Endothelial cell of umbilical vein (primary cell): ENCODE data around the gene MS4A14. TPM values are rescaled to one million over a fixed set of nuclear protein-coding genes. Genes with fewer than 3 reads are reported as not detected.

ENCODE experiments used
- BruUV-seq: library from RNA; stranded (reverse); fragments of 400-500 nt; replicated peaks from 2 replicates; lab custom pipeline; 2021; lab: Mats Ljungman, UMichigan
- CTCF ChIA-PET: fragments of 300-600, 350-600 bp; sonication (Branson Sonifier 250); formaldehyde crosslinking; loops from one replicate; lab custom pipeline; 2021; ENCODE audit warnings: antibody characterized with exemption, inconsistent platforms; lab: Charles Lee
- POLR2A ChIA-PET: fragments of 300-600, 350-600 bp; sonication (Branson Sonifier 250); formaldehyde crosslinking; loops from one replicate; lab custom pipeline; 2021; ENCODE audit warnings: antibody characterized with exemption, inconsistent platforms; lab: Charles Lee
- DNase-seq: peaks from one replicate; pipeline ENCODE4 v3.0.0-alpha.2; 2011; ENCODE audit warnings: low read depth, low spot score
- FAIRE-seq: peaks from 2 replicates; lab custom pipeline; 2011; peaks lifted over from hg19 to GRCh38; lab: Jason Lieb, UNC
- H2AFZ ChIP-seq: 2 replicates; pipeline ENCODE4 v1.6.0; 2012; ENCODE audit warnings: low read depth, low read length, control low read depth, inconsistent platforms
- H3K27ac ChIP-seq: 2 replicates; pipeline ENCODE4 v1.5.1; 2011; ENCODE audit warnings: low read depth, mild to moderate bottlenecking, control low read depth, low read length, moderate library complexity; ENCODE audit not compliant: insufficient read depth
- H3K27me3 ChIP-seq, 2 experiments: 2 replicates each; pipeline versions ENCODE4 v1.6.0 to v1.6.1; 2011; ENCODE audit warnings: low read length in 2 of 2, mixed read lengths in 1 of 2; ENCODE audit not compliant: control insufficient read depth in 2 of 2, insufficient read depth in 2 of 2
- H3K36me3 ChIP-seq, 2 experiments: 2 replicates in 1 of 2; 3 replicates in 1 of 2; pipeline ENCODE4 v1.5.1; 2011; ENCODE audit warnings: low read length in 2 of 2, mild to moderate bottlenecking in 1 of 2, moderate library complexity in 1 of 2; ENCODE audit not compliant: control insufficient read depth in 2 of 2, insufficient read depth in 2 of 2; ENCODE audit errors: extremely low read depth in 1 of 2
- H3K4me1 ChIP-seq: 3 replicates; pipeline ENCODE4 v1.5.1; 2011; ENCODE audit warnings: mild to moderate bottlenecking, low read length; ENCODE audit not compliant: control insufficient read depth, insufficient read depth; ENCODE audit errors: extremely low read depth
- H3K4me2 ChIP-seq: 2 replicates; pipeline ENCODE4 v1.6.1; 2011; ENCODE audit warnings: low read length, control low read depth, mixed read lengths; ENCODE audit not compliant: insufficient read depth
- H3K4me3 ChIP-seq, 3 experiments: fragments of 200-600 bp in 1 of 3; sonication (generic), shearing (Covaris generic) in 1 of 3; replicated peaks in 1 of 3; 2 replicates each; pipeline ENCODE4 v1.5.1; 2011 to 2016; ENCODE audit warnings: control low read depth in 3 of 3, low read length in 3 of 3, mild to moderate bottlenecking in 2 of 3, inconsistent platforms in 1 of 3, low read depth in 1 of 3, moderate library complexity in 1 of 3; ENCODE audit not compliant: insufficient read depth in 1 of 3
- H3K79me2 ChIP-seq: 2 replicates; pipeline ENCODE4 v1.6.0; 2012; ENCODE audit warnings: low read length, inconsistent platforms; ENCODE audit not compliant: control insufficient read depth, insufficient read depth
- H3K9ac ChIP-seq: replicated peaks from 2 replicates; pipeline ENCODE3; 2011; ENCODE audit warnings: low read length, control low read depth; ENCODE audit not compliant: insufficient read depth; ENCODE audit errors: extremely low read depth
- H3K9me1 ChIP-seq: replicated peaks from 3 replicates; pipeline ENCODE4 v1.6.0; 2011; ENCODE audit warnings: mild to moderate bottlenecking, low read length; ENCODE audit not compliant: control insufficient read depth, insufficient read depth; ENCODE audit errors: extremely low read depth
- H3K9me3 ChIP-seq: replicated peaks from 2 replicates; pipeline ENCODE4 v1.5.1; 2012; ENCODE audit warnings: low read length, inconsistent platforms; ENCODE audit not compliant: control insufficient read depth, insufficient read depth
- H4K20me1 ChIP-seq: replicated peaks from 2 replicates; pipeline ENCODE3; 2011; ENCODE audit warnings: mild to moderate bottlenecking, low read length; ENCODE audit not compliant: control insufficient read depth, insufficient read depth; ENCODE audit errors: extremely low read depth
- EZH2 ChIP-seq: IDR thresholded peaks from 2 replicates; pipeline ENCODE4 v1.6.1; 2012; ENCODE audit warnings: borderline replicate concordance, low read depth, mild to moderate bottlenecking, moderate library complexity, low read length, inconsistent platforms; ENCODE audit not compliant: severe bottlenecking
- FOS ChIP-seq: IDR thresholded peaks from 2 replicates; pipeline ENCODE4 v1.6.1; 2011; ENCODE audit warnings: mild to moderate bottlenecking, low read length, moderate library complexity, borderline replicate concordance; ENCODE audit not compliant: insufficient read depth
- GATA2 ChIP-seq: IDR thresholded peaks from 2 replicates; pipeline ENCODE4 v1.7.0; 2011; ENCODE audit warnings: low read depth, mild to moderate bottlenecking, moderate library complexity, mixed read lengths, low read length; ENCODE audit not compliant: insufficient read length, insufficient read depth
- JUN ChIP-seq: IDR thresholded peaks from 2 replicates; pipeline ENCODE4 v1.6.1; 2011; ENCODE audit warnings: borderline replicate concordance, low read depth; ENCODE audit not compliant: insufficient read length, insufficient read depth
- MAX ChIP-seq: IDR thresholded peaks from 2 replicates; pipeline ENCODE4 v1.6.1; 2011; ENCODE audit not compliant: insufficient read depth, insufficient read length
- MYC ChIP-seq: IDR thresholded peaks from one replicate; pipeline ENCODE4 v1.6.1; 2011; ENCODE audit warnings: mild to moderate bottlenecking, low read depth, low read length
- POLR2A ChIP-seq: IDR thresholded peaks from 2 replicates; pipeline ENCODE4 v1.6.1; 2012; ENCODE audit warnings: low read depth, mild to moderate bottlenecking, control low read depth, low read length
- POLR2AphosphoS5 ChIP-seq: IDR thresholded peaks from 2 replicates; pipeline ENCODE4 v1.6.1; 2012; ENCODE audit warnings: low read depth, mild to moderate bottlenecking, control low read depth, low read length, moderate library complexity; ENCODE audit not compliant: insufficient read depth
- dilution Hi-C: fragments of 300-500 bp; cut with MboI; formaldehyde crosslinking; loops from one replicate; pipeline ENCODE4 v1.15.0; 2019; ENCODE audit warnings: low sequenced_read_pairs; ENCODE audit not compliant: extremely low pct_ligation_motif_present
- intact Hi-C: fragments of 100-400 bp; cut with micrococcal nuclease; formaldehyde crosslinking; loops from one replicate; pipeline ENCODE4 v1.10.0; 2022
- polyA plus RNA-seq, 4 experiments: library from polyadenylated mRNA; depleted of rRNA in 3 of 4; stranded (reverse) in 3 of 4; unstranded in 1 of 4; fragments of >200 nt; gene quantifications; 2 replicates each; pipeline versions ENCODE4 v1.2.1 to v1.2.3, GENCODE V29; 2011 to 2012; ENCODE audit warnings: missing spikeins in 1 of 4
- total RNA-seq: library from RNA; stranded (reverse); gene quantifications from 2 replicates; pipeline ENCODE4 v1.2.3, GENCODE V29; 2021

The MS4A14 gene
- total and polyA plus RNA-seq, 2 donors (not counting 3 experiments of a cell fraction or from before 2014, with no cell fraction given), result not detected

GRCh38 chr11:60370252-60370810, 25.9 kb upstream of the MS4A14 start:
- peak overlapping the region; percentile 35 for H3K27ac ChIP-seq
- H4K20me1 ChIP-seq, result no peaks in the 10 kb centered on the region
- H3K9me3 ChIP-seq, result no peaks in the 10 kb centered on the region
- ChIA-PET CTCF (interaction anchor here (0.8 to 3.4 kb wide), 8 partner anchors 7 to 249 kb away, joined by 3 to 25 read pairs (median 6); no protein-coding TSS in a partner anchor), POLR2A (no interaction called here)
- intact Hi-C loops (loop anchor here (2.0 kb wide), 1 partner anchor 202 kb away; no protein-coding TSS in a partner anchor), dilution Hi-C loops (no loop called here)
- BruUV-seq, result no TSS peak
- no peak for FAIRE-seq
- H3K4me1 ChIP-seq, result peaks cover 16% of the 10 kb centered on the region
- H3K9me1 ChIP-seq, result no peaks in the 10 kb centered on the region
- peak overlapping the region; percentile 43 for H3K4me2 ChIP-seq
- H3K27me3 ChIP-seq, result peaks cover 4 to 6% of the 10 kb centered on the region in 2 experiments
- H3K4me3 ChIP-seq, result no peak overlapping the region
- H3K9ac ChIP-seq, result no peak overlapping the region
- H2AFZ ChIP-seq, result no peak overlapping the region
- no peak for DNase-seq
- TF ChIP-seq FOS (no peak), EZH2 (no peak), MAX (no peak), JUN (no peak), GATA2 (no peak), POLR2A (no peak)
- no peaks in the 10 kb centered on the region for H3K79me2 ChIP-seq
- no peaks in the 10 kb centered on the region for H3K36me3 ChIP-seq

- peak; percentile 89 for FAIRE-seq
- no peak overlapping the region for H3K4me3 ChIP-seq
- no peak overlapping the region for H3K9ac ChIP-seq
- no peaks in the 10 kb centered on the region for H3K36me3 ChIP-seq
- CTCF ChIA-PET, result interaction anchor here (0.8 to 3.4 kb wide), 7 partner anchors 8 to 248 kb away, joined by 3 to 25 read pairs (median 6); no protein-coding TSS in a partner anchor
- BruUV-seq, result no TSS peak
- H3K9me3 ChIP-seq, result no peaks in the 10 kb centered on the region
- H2AFZ ChIP-seq, result peak overlapping the region; percentile 61
- intact Hi-C loops (loop anchor here (2.0 kb wide), 1 partner anchor 202 kb away; no protein-coding TSS in a partner anchor), dilution Hi-C loops (no loop called here)
- peak overlapping the region; percentile 35 for H3K27ac ChIP-seq
- POLR2A ChIA-PET, result no interaction called here
- H4K20me1 ChIP-seq, result no peaks in the 10 kb centered on the region
- H3K4me2 ChIP-seq, result peak overlapping the region; percentile 43
- peaks cover 3 to 6% of the 10 kb centered on the region in 2 experiments for H3K27me3 ChIP-seq
- peak; percentile 72 for DNase-seq
- peaks cover 16% of the 10 kb centered on the region for H3K4me1 ChIP-seq
- no peaks in the 10 kb centered on the region for H3K9me1 ChIP-seq
- no peaks in the 10 kb centered on the region for H3K79me2 ChIP-seq
- TF ChIP-seq MYC (no peak), POLR2AphosphoS5 (peak; percentile 29), MAX (no peak), EZH2 (no peak), JUN (peak; percentile 65)
Measured at GRCh38 chr11:60370811-60371298, 25.4 kb upstream of the MS4A14 start.
